Activated CD8-positive, alpha-beta T cell treated with anti-CD3 and anti-CD28 coated beads, Interleukin-2, amount 10 ng/mL, durations not matched to agents 7 days and 5 days (primary cell): ENCODE data around the gene LIFR. TPM values are rescaled to one million over a fixed set of nuclear protein-coding genes. Genes with fewer than 3 reads are reported as not detected.

Experiments used
- ATAC-seq: fragments of 150-1000 bp; cut with Tn5 transposase; one replicate; pipeline ENCODE4 v1.10.0; 2021; ENCODE audit warnings: moderate library complexity
- CTCF ChIA-PET: fragments of 350-600 bp; sonication (Branson Sonifier 250); formaldehyde crosslinking; loops from one replicate; lab custom pipeline; 2021; ENCODE audit warnings: antibody characterized with exemption; lab: Charles Lee
- POLR2A ChIA-PET: fragments of 350-600 bp; sonication (Branson Sonifier 250); formaldehyde crosslinking; loops from one replicate; lab custom pipeline; 2021; ENCODE audit warnings: antibody characterized with exemption; lab: Charles Lee
- DNase-seq: peaks from one replicate; pipeline ENCODE4 v3.0.0-alpha.2; 2020
- H3K27ac Mint-ChIP-seq: one replicate; pipeline ENCODE4 v1.8.0; 2021; ENCODE audit warnings: mild to moderate bottlenecking, mixed read lengths
- H3K27me3 Mint-ChIP-seq: one replicate; pipeline ENCODE4 v1.8.0; 2021; ENCODE audit warnings: low read depth, mixed read lengths
- H3K36me3 Mint-ChIP-seq: one replicate; pipeline ENCODE4 v1.8.0; 2021; ENCODE audit warnings: low read depth, mixed read lengths
- H3K4me1 Mint-ChIP-seq: one replicate; pipeline ENCODE4 v1.8.0; 2021; ENCODE audit warnings: low read depth, mixed read lengths
- H3K4me3 Mint-ChIP-seq: one replicate; pipeline ENCODE4 v1.8.0; 2021; ENCODE audit warnings: mild to moderate bottlenecking, mixed read lengths
- H3K9me3 Mint-ChIP-seq: one replicate; pipeline ENCODE4 v1.8.0; 2022; ENCODE audit warnings: mixed read lengths; ENCODE audit not compliant: insufficient read depth
- total RNA-seq, 2 experiments: library from RNA; stranded (reverse); gene quantifications; one replicate each; pipeline ENCODE4 v1.2.3, GENCODE V29; 2021

The LIFR gene
- total RNA-seq, 2 experiments from 2014 or later, result not detected

DNA sequence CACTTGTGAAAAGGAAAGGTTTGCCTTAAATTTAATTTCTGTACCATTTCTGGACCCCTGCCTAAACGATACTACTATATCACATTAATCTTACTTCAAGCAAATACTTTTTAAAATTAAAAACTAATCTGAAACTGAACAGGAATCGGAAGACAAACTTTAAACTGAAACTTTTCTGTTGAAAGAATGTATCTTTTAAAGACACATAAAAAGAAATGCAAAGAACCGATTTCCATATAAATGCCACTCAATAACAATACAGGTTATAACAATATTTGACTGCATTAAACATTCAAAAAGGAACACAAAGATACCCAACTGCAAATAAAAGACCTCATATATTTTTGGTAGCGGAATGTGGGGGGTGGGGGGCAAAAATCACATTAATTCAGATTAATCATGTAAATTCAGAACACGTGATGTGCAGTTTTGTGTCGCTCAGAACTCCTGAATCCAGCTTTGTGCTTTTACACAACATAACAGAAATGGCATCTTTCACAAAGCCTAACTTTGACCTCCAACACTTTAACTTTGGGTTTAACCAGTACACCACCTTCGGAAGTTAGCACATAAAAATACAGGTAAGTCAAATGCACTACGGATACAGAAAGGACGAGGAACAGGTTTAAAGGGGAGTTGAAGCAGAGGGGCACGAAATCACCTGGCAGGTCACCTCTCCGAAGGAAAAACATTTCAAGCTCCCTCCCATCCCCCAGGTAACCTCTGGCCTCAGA is 925 bp downstream of the LIFR start:
- ATAC-seq, result no peak
- H3K27ac Mint-ChIP-seq, result no peak overlapping the region

GRCh38 chr5:38554861-38555260 is 1.6 kb downstream of the LIFR start:
- CTCF ChIA-PET, result interaction anchor here (2.3 kb wide), 1 partner anchor 113 kb away, joined by 18 read pairs; no protein-coding TSS in a partner anchor
- POLR2A ChIA-PET, result no interaction called here
- Mint-ChIP-seq H3K36me3 (no peaks in the 10 kb centered on the region), H3K27me3 (peaks cover 58% of the 10 kb centered on the region), H3K27ac (no peak overlapping the region), H3K9me3 (no peaks in the 10 kb centered on the region), H3K4me3 (no peak overlapping the region), H3K4me1 (peaks cover 13% of the 10 kb centered on the region)
- ATAC-seq (no peak), DNase-seq (no peak)

More for the DNA sequence above, 925 bp downstream of the LIFR start:
- peaks cover 58% of the 10 kb centered on the region for H3K27me3 Mint-ChIP-seq
- ChIA-PET CTCF (no interaction called here), POLR2A (no interaction called here)
- peaks cover 13% of the 10 kb centered on the region for H3K4me1 Mint-ChIP-seq
- H3K9me3 Mint-ChIP-seq, result no peaks in the 10 kb centered on the region
- no peak for DNase-seq
- no peaks in the 10 kb centered on the region for H3K36me3 Mint-ChIP-seq
- H3K4me3 Mint-ChIP-seq, result peak overlapping the region; percentile 64

DNA sequence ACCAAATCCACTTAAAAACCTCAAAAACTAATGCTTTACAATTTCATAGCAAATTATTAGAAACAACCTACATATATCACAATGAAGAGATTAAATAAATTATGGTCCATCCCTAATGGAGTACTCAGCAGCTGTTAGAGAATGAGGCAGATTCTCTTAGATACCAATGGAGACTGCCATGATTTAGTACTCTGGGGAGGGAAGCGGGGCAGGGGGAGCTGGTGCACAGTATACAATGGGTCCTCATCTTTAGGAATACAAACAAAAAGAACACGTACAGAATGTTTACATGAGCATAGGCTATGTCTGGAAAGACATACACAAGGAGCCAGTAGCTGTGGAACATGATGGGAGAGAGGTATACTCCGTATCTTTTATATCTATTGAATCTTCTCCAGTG is 2.0 kb downstream of the LIFR start:
- POLR2A ChIA-PET, result interaction anchor here (1.0 kb wide), 1 partner anchor 113 kb away, joined by 3 read pairs; no protein-coding TSS in a partner anchor
- CTCF ChIA-PET, result interaction anchor here (2.3 kb wide), 1 partner anchor 113 kb away, joined by 18 read pairs; no protein-coding TSS in a partner anchor
- no peaks in the 10 kb centered on the region for H3K9me3 Mint-ChIP-seq
- peaks cover 58% of the 10 kb centered on the region for H3K27me3 Mint-ChIP-seq
- H3K36me3 Mint-ChIP-seq, result no peaks in the 10 kb centered on the region
- H3K27ac Mint-ChIP-seq, result no peak overlapping the region
- H3K4me1 Mint-ChIP-seq, result peaks cover 13% of the 10 kb centered on the region
- ATAC-seq (no peak), DNase-seq (no peak)
- no peak overlapping the region for H3K4me3 Mint-ChIP-seq

- ChIA-PET CTCF (interaction anchor here (0.9 to 2.3 kb wide), 3 partner anchors 100 to 257 kb away, joined by 3 to 18 read pairs (median 3); no protein-coding TSS in a partner anchor), POLR2A (no interaction called here)
- no peaks in the 10 kb centered on the region for H3K36me3 Mint-ChIP-seq
- H3K4me3 Mint-ChIP-seq, result no peak overlapping the region
- ATAC-seq (no peak), DNase-seq (no peak)
- H3K9me3 Mint-ChIP-seq, result no peaks in the 10 kb centered on the region
- no peak overlapping the region for H3K27ac Mint-ChIP-seq
- H3K4me1 Mint-ChIP-seq, result peaks cover 13% of the 10 kb centered on the region
- peaks cover 52% of the 10 kb centered on the region for H3K27me3 Mint-ChIP-seq
Observed at GRCh38 chr5:38553001-38553521, 3.4 kb downstream of the LIFR start.

GRCh38 chr5:38551030-38552017 is 5.1 kb downstream of the LIFR start:
- no peaks in the 10 kb centered on the region for H3K9me3 Mint-ChIP-seq
- no peak overlapping the region for H3K4me3 Mint-ChIP-seq
- no peaks in the 10 kb centered on the region for H3K36me3 Mint-ChIP-seq
- peaks cover 46% of the 10 kb centered on the region for H3K27me3 Mint-ChIP-seq
- no peak overlapping the region for H3K27ac Mint-ChIP-seq
- peaks cover 3% of the 10 kb centered on the region for H3K4me1 Mint-ChIP-seq
- no peak for DNase-seq
- ChIA-PET CTCF (interaction anchor here (0.8 to 1.6 kb wide), 6 partner anchors 10 to 131 kb away, joined by 3 to 29 read pairs (median 4); no protein-coding TSS in a partner anchor), POLR2A (no interaction called here)
- no peak for ATAC-seq

- H3K27me3 Mint-ChIP-seq, result peaks cover 25% of the 10 kb centered on the region
- no peaks in the 10 kb centered on the region for H3K4me1 Mint-ChIP-seq
- DNase-seq, result no peak
- no peaks in the 10 kb centered on the region for H3K9me3 Mint-ChIP-seq
- no peak overlapping the region for H3K27ac Mint-ChIP-seq
- H3K36me3 Mint-ChIP-seq, result no peaks in the 10 kb centered on the region
- ChIA-PET POLR2A (no interaction called here), CTCF (interaction anchor here (1.6 kb wide), 1 partner anchor 107 kb away, joined by 6 read pairs; no protein-coding TSS in a partner anchor)
- ATAC-seq, result no peak
- H3K4me3 Mint-ChIP-seq, result no peak overlapping the region
Observed at GRCh38 chr5:38548064-38548759, 8.2 kb downstream of the LIFR start.

DNA sequence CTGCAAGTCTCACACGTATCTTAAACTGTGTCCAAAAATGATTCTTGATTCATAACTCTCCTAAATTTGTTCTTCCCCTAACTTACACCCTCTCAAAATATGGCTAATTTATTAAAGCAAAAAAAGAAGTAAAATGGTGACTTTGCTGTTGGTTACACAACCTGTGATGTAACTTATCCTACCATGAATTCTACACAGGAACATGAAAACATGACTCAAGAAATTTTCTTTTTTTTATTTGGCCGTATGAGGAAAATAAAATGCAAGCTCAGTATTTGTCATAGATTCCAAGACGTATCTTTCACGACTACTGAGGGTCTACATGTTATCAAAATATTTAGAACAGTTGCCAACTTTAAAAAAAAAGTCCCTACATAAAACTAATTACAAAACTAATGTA is 9.2 kb downstream of the LIFR start:
- Mint-ChIP-seq H3K9me3 (no peaks in the 10 kb centered on the region), H3K27me3 (peaks cover 17% of the 10 kb centered on the region), H3K4me3 (no peak overlapping the region), H3K36me3 (no peaks in the 10 kb centered on the region), H3K4me1 (no peaks in the 10 kb centered on the region), H3K27ac (no peak overlapping the region)
- ChIA-PET CTCF (interaction anchor here (1.6 kb wide), 1 partner anchor 106 kb away, joined by 6 read pairs; no protein-coding TSS in a partner anchor), POLR2A (no interaction called here)
- ATAC-seq (no peak), DNase-seq (no peak)

- no peaks in the 10 kb centered on the region for H3K9me3 Mint-ChIP-seq
- H3K4me1 Mint-ChIP-seq, result no peaks in the 10 kb centered on the region
- ChIA-PET POLR2A (no interaction called here), CTCF (interaction anchor here (0.9 to 1.6 kb wide), 4 partner anchors 105 to 263 kb away, joined by 3 to 6 read pairs (median 3); no protein-coding TSS in a partner anchor)
- H3K4me3 Mint-ChIP-seq, result no peak overlapping the region
- peaks cover 16% of the 10 kb centered on the region for H3K27me3 Mint-ChIP-seq
- ATAC-seq (no peak), DNase-seq (no peak)
- H3K27ac Mint-ChIP-seq, result no peak overlapping the region
- H3K36me3 Mint-ChIP-seq, result no peaks in the 10 kb centered on the region
Observed at GRCh38 chr5:38546691-38547146, 9.7 kb downstream of the LIFR start.

- no peak overlapping the region for H3K27ac Mint-ChIP-seq
- H3K27me3 Mint-ChIP-seq, result peaks cover 16% of the 10 kb centered on the region
- H3K36me3 Mint-ChIP-seq, result no peaks in the 10 kb centered on the region
- ChIA-PET POLR2A (no interaction called here), CTCF (no interaction called here)
- ATAC-seq, result no peak
- no peaks in the 10 kb centered on the region for H3K4me1 Mint-ChIP-seq
- no peak overlapping the region for H3K4me3 Mint-ChIP-seq
- DNase-seq, result no peak
- no peaks in the 10 kb centered on the region for H3K9me3 Mint-ChIP-seq
Observed at GRCh38 chr5:38543886-38544285, 12.6 kb downstream of the LIFR start.

DNA sequence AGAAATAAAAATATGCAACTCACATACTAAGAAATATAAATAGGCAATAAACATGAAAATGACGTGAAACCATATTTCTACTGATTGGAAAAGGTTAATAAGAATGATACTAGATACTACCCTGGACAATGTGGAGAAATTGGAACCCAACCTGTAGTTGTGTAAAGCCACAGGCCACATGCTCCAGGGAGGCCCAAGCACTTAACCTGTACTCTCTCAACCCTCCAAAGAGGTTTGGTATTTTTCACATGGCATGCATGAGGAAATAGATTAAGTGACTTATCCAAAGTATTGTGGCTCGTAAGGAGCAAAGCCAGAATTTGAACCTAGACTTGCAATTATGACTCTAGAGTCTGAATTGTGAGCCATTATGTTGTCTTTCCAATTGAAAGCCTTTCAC is 13.4 kb downstream of the LIFR start:
- no peak overlapping the region for H3K4me3 Mint-ChIP-seq
- ATAC-seq (no peak), DNase-seq (no peak)
- H3K27ac Mint-ChIP-seq, result no peak overlapping the region
- H3K36me3 Mint-ChIP-seq, result no peaks in the 10 kb centered on the region
- CTCF ChIA-PET, result no interaction called here
- POLR2A ChIA-PET, result no interaction called here
- H3K27me3 Mint-ChIP-seq, result peaks cover 21% of the 10 kb centered on the region
- H3K4me1 Mint-ChIP-seq, result no peaks in the 10 kb centered on the region
- no peaks in the 10 kb centered on the region for H3K9me3 Mint-ChIP-seq
